HEK293T (cell line): Measurements from ENCODE around the gene CHST6.

ENCODE experiments used
- CTCF ChIA-PET: fragments of 350-600 bp; formaldehyde crosslinking; extraction: SDS; loops from one replicate; lab custom pipeline; 2021; ENCODE audit warnings: antibody characterized with exemption, inconsistent platforms; lab: Yijun Ruan, JAX
- POLR2A ChIA-PET: fragments of 350-600 bp; formaldehyde crosslinking; extraction: SDS; loops from one replicate; lab custom pipeline; 2020; ENCODE audit warnings: antibody characterized with exemption, inconsistent platforms; lab: Yijun Ruan, JAX
- DNase-seq: peaks from one replicate; pipeline ENCODE4 v3.0.0; 2012; ENCODE audit warnings: mixed read lengths; ENCODE audit errors: extremely low spot score
- ARNT ChIP-seq: fragments of 450-650 bp; IDR thresholded peaks from 2 replicates; pipeline ENCODE4 v1.6.1; 2017; ENCODE audit warnings: mild to moderate bottlenecking
- BHLHE40 ChIP-seq: fragments of 450-650 bp; IDR thresholded peaks from 2 replicates; pipeline ENCODE4 v1.6.1; 2016; ENCODE audit warnings: mild to moderate bottlenecking, moderate library complexity, borderline replicate concordance
- CTBP1 ChIP-seq: fragments of 450-650 bp; IDR thresholded peaks from 2 replicates; pipeline ENCODE4 v1.6.1; 2016; ENCODE audit warnings: borderline replicate concordance
- ELF4 ChIP-seq: fragments of 450-650 bp; IDR thresholded peaks from 2 replicates; pipeline ENCODE4 v1.6.1; 2017; ENCODE audit warnings: antibody characterized with exemption
- FOXA1 ChIP-seq: fragments of 450-650 bp; IDR thresholded peaks from 2 replicates; pipeline ENCODE4 v1.6.1; 2016; ENCODE audit warnings: mild to moderate bottlenecking
- FOXK2 ChIP-seq: fragments of 450-650 bp; IDR thresholded peaks from 2 replicates; pipeline ENCODE4 v1.6.1; 2016; ENCODE audit warnings: mild to moderate bottlenecking
- FOXM1 ChIP-seq: fragments of 450-650 bp; IDR thresholded peaks from 2 replicates; pipeline ENCODE4 v1.6.1; 2017; ENCODE audit warnings: mild to moderate bottlenecking, borderline replicate concordance
- HDGF ChIP-seq: fragments of 450-650 bp; IDR thresholded peaks from 2 replicates; pipeline ENCODE4 v1.6.1; 2017; ENCODE audit warnings: antibody characterized with exemption, borderline replicate concordance
- L3MBTL2 ChIP-seq: fragments of 450-650 bp; conservative IDR thresholded peaks from 2 replicates; pipeline ENCODE4 v1.6.1; 2016; ENCODE audit warnings: mild to moderate bottlenecking
- LEF1 ChIP-seq: fragments of 450-650 bp; IDR thresholded peaks from 2 replicates; pipeline ENCODE4 v1.6.1; 2017; ENCODE audit warnings: mild to moderate bottlenecking, borderline replicate concordance
- NFRKB ChIP-seq: fragments of 450-650 bp; IDR thresholded peaks from 2 replicates; pipeline ENCODE4 v1.6.1; 2016; ENCODE audit warnings: mild to moderate bottlenecking, moderate library complexity
- SP1 ChIP-seq: fragments of 450-650 bp; IDR thresholded peaks from 2 replicates; pipeline ENCODE4 v1.6.1; 2017
- SUZ12 ChIP-seq: fragments of 450-650 bp; IDR thresholded peaks from 2 replicates; pipeline ENCODE4 v1.6.1; 2016; ENCODE audit warnings: mild to moderate bottlenecking
- TARDBP ChIP-seq: fragments of 450-650 bp; IDR thresholded peaks from 2 replicates; pipeline ENCODE4 v1.6.1; 2016
- ZNF384 ChIP-seq: fragments of 450-650 bp; IDR thresholded peaks from 2 replicates; pipeline ENCODE4 v1.6.1; 2016
- TF ChIP-seq, protein P1 (sequence below): fragments of 450-650 bp; IDR thresholded peaks from 2 replicates; pipeline ENCODE4 v1.6.1; 2016

Gene CHST6

GRCh38 chr16:75475420-75475847 lies 19.8 kb downstream of the CHST6 start:
- no peak for TF ChIP-seq FOXK2
- TF ChIP-seq FOXM1, result no peak
- TF ChIP-seq SUZ12, result no peak
- TF ChIP-seq NFRKB, result no peak
- no peak for TF ChIP-seq ELF4
- TF ChIP-seq BHLHE40, result no peak
- TF ChIP-seq ARNT, result no peak
- TF ChIP-seq SP1, result no peak
- TF ChIP-seq TARDBP, result no peak
- no peak for TF ChIP-seq FOXA1
- TF ChIP-seq LEF1, result no peak
- TF ChIP-seq, protein P1, sequence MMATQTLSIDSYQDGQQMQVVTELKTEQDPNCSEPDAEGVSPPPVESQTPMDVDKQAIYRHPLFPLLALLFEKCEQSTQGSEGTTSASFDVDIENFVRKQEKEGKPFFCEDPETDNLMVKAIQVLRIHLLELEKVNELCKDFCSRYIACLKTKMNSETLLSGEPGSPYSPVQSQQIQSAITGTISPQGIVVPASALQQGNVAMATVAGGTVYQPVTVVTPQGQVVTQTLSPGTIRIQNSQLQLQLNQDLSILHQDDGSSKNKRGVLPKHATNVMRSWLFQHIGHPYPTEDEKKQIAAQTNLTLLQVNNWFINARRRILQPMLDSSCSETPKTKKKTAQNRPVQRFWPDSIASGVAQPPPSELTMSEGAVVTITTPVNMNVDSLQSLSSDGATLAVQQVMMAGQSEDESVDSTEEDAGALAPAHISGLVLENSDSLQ, result no peak
- no peak for TF ChIP-seq ZNF384
- no peak for TF ChIP-seq HDGF
- no peak for TF ChIP-seq CTBP1
- no peak for TF ChIP-seq L3MBTL2

DNA sequence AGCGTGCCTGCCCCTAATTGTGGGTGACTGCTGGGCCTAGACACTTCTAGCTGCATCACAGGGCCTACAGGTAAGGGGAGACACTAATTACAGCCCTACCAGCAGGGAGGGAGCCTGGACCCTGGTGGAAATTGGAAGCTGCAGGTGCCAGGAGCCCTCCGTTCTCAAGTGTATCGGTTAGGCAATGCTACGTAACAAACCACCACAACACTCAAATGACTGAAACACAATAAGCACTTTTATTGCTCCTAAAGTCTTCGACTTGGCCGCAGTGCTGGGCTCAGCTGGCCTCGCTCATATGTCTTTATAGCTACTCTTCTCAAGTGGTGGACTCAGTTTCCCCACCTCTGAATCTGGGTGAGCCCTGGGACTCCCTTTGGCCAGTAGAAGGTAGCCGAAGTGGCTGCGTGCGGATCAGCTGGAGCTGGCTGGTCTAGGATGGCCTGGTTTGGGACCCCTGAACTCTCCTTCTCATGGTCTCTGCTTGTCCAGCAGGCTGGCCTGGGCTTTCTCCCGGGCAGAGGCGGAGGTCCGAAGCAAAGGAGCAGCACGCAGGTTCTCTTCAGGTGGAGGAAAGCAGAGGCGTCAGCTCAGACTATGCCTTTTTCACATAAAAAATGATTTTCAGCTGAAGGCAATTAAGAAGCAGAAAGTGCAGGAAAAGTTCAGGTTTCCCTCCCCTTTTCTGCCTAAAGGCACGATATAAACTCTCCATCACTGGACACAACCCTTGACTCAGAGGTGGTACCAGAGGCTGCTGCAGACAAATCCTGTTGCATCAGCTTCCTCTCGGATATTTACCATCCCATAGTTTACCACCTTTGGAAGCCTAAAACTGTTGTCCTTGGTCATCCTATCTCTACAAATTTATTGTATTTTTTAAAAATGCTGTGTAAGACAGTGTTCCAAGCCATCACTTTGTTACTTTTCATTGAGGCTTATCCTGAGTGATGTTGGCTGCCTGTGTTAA lies 22.0 kb downstream of the CHST6 start:
- ChIA-PET POLR2A (no interaction called here), CTCF (interaction anchor here (0.9 kb wide), 2 partner anchors 10 to 87 kb away, joined by 4 to 5 read pairs; no protein-coding TSS in a partner anchor)
- DNase-seq, result no peak
- TF ChIP-seq ARNT (no peak), NFRKB (no peak), ZNF384 (no peak), HDGF (no peak), SP1 (no peak), ELF4 (no peak)

More at GRCh38 chr16:75475420-75475847, 19.8 kb downstream of the CHST6 start:
- no peak for DNase-seq
- ChIA-PET CTCF (interaction anchor here (0.6 kb wide), 1 partner anchor 75 kb away, joined by 3 read pairs; no protein-coding TSS in a partner anchor), POLR2A (no interaction called here)

- ChIA-PET CTCF (interaction anchor here (0.6 to 1.7 kb wide), 7 partner anchors 8 to 883 kb away, joined by 3 to 10 read pairs (median 4); no protein-coding TSS in a partner anchor), POLR2A (no interaction called here)
- TF ChIP-seq, protein P1, result peak; percentile 11; the same call in 1 of the 2 replicates
- TF ChIP-seq ARNT, result no peak
- DNase-seq, result peak; percentile 79
Measured at GRCh38 chr16:75471723-75472633, 23.3 kb downstream of the CHST6 start.

DNA sequence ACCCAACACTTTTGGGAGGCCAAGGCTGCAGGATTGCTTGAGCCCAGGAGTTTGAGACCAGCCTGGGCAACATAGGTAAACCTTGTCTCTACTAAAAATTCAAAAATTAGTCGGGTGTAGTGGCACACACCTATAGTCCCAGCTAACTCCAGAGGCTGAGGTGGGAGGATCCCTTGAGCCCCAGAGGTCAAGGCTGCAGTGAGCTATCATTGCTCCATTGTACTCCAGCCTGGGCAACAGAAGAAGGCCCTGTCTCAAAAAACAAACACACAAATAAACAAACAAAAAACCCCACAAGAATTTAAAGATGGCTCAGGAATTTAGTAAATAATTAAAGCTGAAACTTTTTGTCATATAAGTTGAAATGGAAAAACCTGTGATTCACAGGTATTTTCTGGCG lies 28.5 kb downstream of the CHST6 start:
- ChIA-PET CTCF (no interaction called here), POLR2A (no interaction called here)
- DNase-seq, result no peak
- TF ChIP-seq ARNT, result no peak
- no peak for TF ChIP-seq FOXA1
- TF ChIP-seq TARDBP, result no peak
- TF ChIP-seq ZNF384, result no peak
- TF ChIP-seq, protein P1, result no peak

- no peak for TF ChIP-seq SP1
- TF ChIP-seq, protein P1, result peak; percentile 98
- TF ChIP-seq FOXK2, result no peak
- peak; percentile 32; the same call in 1 of the 2 replicates for TF ChIP-seq FOXM1
- POLR2A ChIA-PET, result interaction anchor here (1.0 to 2.3 kb wide), 6 partner anchors 11 to 214 kb away, joined by 3 to 11 read pairs (median 3); partner anchors contain the start of genes ADAT1, CFDP1 and TMEM231
- CTCF ChIA-PET, result interaction anchor here (0.6 to 1.6 kb wide), 16 partner anchors 8 to 155 kb away, joined by 3 to 11 read pairs (median 4); partner anchors contain the start of gene TMEM231
- DNase-seq, result peak; percentile 97
Measured at GRCh38 chr16:75464122-75464918, 30.9 kb downstream of the CHST6 start, which contains the start of gene TMEM170A. TMEM170A (minus strand) TSS chr16:75464689; CDS start chr16:75464600, 89 bp downstream.

- POLR2A ChIA-PET, result interaction anchor here (1.0 to 2.3 kb wide), 6 partner anchors 10 to 213 kb away, joined by 3 to 11 read pairs (median 3); partner anchors contain the start of genes ADAT1, CFDP1 and TMEM231
- peak; percentile 40 for DNase-seq
Measured at GRCh38 chr16:75463389-75464121, 31.7 kb downstream of the CHST6 start.

More at GRCh38 chr16:75463389-75464121, 31.7 kb downstream of the CHST6 start:
- CTCF ChIA-PET, result interaction anchor here (0.6 to 1.5 kb wide), 6 partner anchors 9 to 93 kb away, joined by 3 to 5 read pairs (median 4); partner anchors contain the start of gene TMEM231
